ENCODE data around the gene CXCR4.
"Not testable (repeated sequence)": the region's sequence is repeated elsewhere in the genome, so short reads cannot be mapped to it uniquely, and the experiment has no call there.

CXCR4 gene

GRCh38 chr2:136072621-136073020 lies 45.3 kb downstream of the CXCR4 start:
- no peak for DNase-seq (ENCODE audit: low spot score)

GRCh38 chr2:136071887-136072286 lies 46.1 kb downstream of the CXCR4 start:
- not testable (repeated sequence) for DNase-seq (ENCODE audit: low spot score)

GRCh38 chr2:136070913-136071312 lies 47.0 kb downstream of the CXCR4 start:
- DNase-seq (ENCODE audit: low spot score), result no peak

GRCh38 chr2:136069773-136070172 lies 48.2 kb downstream of the CXCR4 start:
- DNase-seq (ENCODE audit: low spot score), result no peak

- DNase-seq (ENCODE audit: low spot score), result no peak
These were observed 49.2 kb downstream of the CXCR4 start for GRCh38 chr2:136068581-136069227.

GRCh38 chr2:136067897-136068580 lies 49.9 kb downstream of the CXCR4 start:
- DNase-seq (ENCODE audit: low spot score), result no peak

- no peak for DNase-seq (ENCODE audit: low spot score)
These were observed 50.5 kb downstream of the CXCR4 start for GRCh38 chr2:136067459-136067858.

GRCh38 chr2:136065907-136066306 lies 52.0 kb downstream of the CXCR4 start:
- no peak for DNase-seq (ENCODE audit: low spot score)

GRCh38 chr2:136065384-136065783 lies 52.6 kb downstream of the CXCR4 start:
- DNase-seq (ENCODE audit: low spot score), result no peak
